ENCODE data around the gene SLC25A33.

DNA sequence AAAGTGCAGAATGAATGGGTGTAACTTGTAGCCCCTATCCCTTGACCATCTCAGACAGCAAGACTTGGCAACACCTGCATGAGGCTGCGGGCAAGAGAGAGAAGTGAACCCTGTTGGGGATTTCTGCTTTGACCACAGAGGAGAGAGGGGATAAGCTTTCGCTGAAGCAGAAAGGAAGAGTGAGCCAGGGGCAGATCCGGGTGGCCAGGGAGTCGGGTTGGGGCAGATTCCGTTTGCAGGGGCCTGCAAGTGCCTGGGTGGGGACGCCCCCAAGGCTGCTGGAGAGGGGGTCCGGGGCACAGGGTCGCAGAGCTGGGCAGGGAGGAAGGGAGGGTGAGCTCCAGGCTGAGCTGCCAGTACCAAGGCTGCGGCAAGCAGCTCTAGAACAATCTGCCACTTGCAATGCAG lies 86.9 kb downstream of the SLC25A33 start:
- TF ChIP-seq, protein P1, sequence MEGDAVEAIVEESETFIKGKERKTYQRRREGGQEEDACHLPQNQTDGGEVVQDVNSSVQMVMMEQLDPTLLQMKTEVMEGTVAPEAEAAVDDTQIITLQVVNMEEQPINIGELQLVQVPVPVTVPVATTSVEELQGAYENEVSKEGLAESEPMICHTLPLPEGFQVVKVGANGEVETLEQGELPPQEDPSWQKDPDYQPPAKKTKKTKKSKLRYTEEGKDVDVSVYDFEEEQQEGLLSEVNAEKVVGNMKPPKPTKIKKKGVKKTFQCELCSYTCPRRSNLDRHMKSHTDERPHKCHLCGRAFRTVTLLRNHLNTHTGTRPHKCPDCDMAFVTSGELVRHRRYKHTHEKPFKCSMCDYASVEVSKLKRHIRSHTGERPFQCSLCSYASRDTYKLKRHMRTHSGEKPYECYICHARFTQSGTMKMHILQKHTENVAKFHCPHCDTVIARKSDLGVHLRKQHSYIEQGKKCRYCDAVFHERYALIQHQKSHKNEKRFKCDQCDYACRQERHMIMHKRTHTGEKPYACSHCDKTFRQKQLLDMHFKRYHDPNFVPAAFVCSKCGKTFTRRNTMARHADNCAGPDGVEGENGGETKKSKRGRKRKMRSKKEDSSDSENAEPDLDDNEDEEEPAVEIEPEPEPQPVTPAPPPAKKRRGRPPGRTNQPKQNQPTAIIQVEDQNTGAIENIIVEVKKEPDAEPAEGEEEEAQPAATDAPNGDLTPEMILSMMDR (IDR thresholded peaks at IDR 0.05; ENCODE audit: poor library complexity, severe bottlenecking), result no peak
- TF ChIP-seq SMC3 (conservative IDR thresholded peaks at IDR 0.05; ENCODE audit: poor library complexity) (no peak), EP300 (conservative IDR thresholded peaks at IDR 0.05; ENCODE audit: poor library complexity, severe bottlenecking) (no peak), MXI1 (conservative IDR thresholded peaks at IDR 0.05; ENCODE audit: poor library complexity, severe bottlenecking) (no peak), RAD21 (conservative IDR thresholded peaks at IDR 0.05) (no peak), POLR2AphosphoS5 (IDR thresholded peaks at IDR 0.05) (no peak)

Data from neural cell (in vitro differentiated cells).